Gastrocnemius medialis (tissue), 4 donors: ENCODE results near the gene GTF3C6.

ENCODE experiments used
- POLR2A ChIP-seq, 2 donors: fragments of 450-650 bp; IDR thresholded peaks; one replicate each; pipeline ENCODE4 v1.6.1; 2017; ENCODE audit warnings: antibody characterized with exemption in 2 of 2, mild to moderate bottlenecking in 2 of 2, moderate library complexity in 2 of 2
- TF ChIP-seq, protein P1 (sequence below), 5 experiments: fragments of 450-650 bp in 3 of 5; fragments of 200-600 bp in 2 of 5; sonication (generic) in 2 of 5; IDR thresholded peaks in 4 of 5; conservative IDR thresholded peaks in 1 of 5; 1 replicate in 4 of 5; 2 replicates in 1 of 5; pipeline ENCODE4 v1.5.1; 2016 to 2019; ENCODE audit warnings: antibody characterized with exemption in 5 of 5, mild to moderate bottlenecking in 3 of 5, moderate library complexity in 3 of 5

- TF ChIP-seq, protein P1, sequence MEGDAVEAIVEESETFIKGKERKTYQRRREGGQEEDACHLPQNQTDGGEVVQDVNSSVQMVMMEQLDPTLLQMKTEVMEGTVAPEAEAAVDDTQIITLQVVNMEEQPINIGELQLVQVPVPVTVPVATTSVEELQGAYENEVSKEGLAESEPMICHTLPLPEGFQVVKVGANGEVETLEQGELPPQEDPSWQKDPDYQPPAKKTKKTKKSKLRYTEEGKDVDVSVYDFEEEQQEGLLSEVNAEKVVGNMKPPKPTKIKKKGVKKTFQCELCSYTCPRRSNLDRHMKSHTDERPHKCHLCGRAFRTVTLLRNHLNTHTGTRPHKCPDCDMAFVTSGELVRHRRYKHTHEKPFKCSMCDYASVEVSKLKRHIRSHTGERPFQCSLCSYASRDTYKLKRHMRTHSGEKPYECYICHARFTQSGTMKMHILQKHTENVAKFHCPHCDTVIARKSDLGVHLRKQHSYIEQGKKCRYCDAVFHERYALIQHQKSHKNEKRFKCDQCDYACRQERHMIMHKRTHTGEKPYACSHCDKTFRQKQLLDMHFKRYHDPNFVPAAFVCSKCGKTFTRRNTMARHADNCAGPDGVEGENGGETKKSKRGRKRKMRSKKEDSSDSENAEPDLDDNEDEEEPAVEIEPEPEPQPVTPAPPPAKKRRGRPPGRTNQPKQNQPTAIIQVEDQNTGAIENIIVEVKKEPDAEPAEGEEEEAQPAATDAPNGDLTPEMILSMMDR (IDR thresholded peaks at IDR 0.05 in 4 of 5, conservative IDR thresholded peaks at IDR 0.05 in 1 of 5): no peak
- TF ChIP-seq POLR2A (IDR thresholded peaks at IDR 0.05): no peak
Measured at GRCh38 chr6:111002350-111002749, 43.8 kb downstream of the GTF3C6 start.
